Transverse colon (tissue), 4 donors: ENCODE data around the gene ARPC1A. TPM values are rescaled to one million over a fixed set of nuclear protein-coding genes. Genes with fewer than 3 reads are reported as not detected.
"Not testable (repeated sequence)": the region's sequence is repeated elsewhere in the genome, so short reads cannot be mapped to it uniquely, and the experiment has no call there.

ENCODE experiments used
- DNase-seq: peaks from one replicate; pipeline ENCODE4 v3.0.0-alpha.2; 2019
- H3K27ac ChIP-seq, 4 donors: fragments of 200-600 bp; sonication (generic); 2 replicates each; pipeline ENCODE4 v1.5.1; 2016 to 2018; ENCODE audit warnings: inconsistent platforms in 4 of 4
- H3K27me3 ChIP-seq: fragments of 200-600 bp; sonication (generic); 2 replicates; pipeline ENCODE4 v1.5.1; 2017; ENCODE audit warnings: inconsistent platforms
- H3K36me3 ChIP-seq, 4 donors: fragments of 200-600 bp; sonication (generic); 2 replicates each; pipeline ENCODE4 v1.5.1; 2017 to 2019; ENCODE audit warnings: inconsistent platforms in 4 of 4
- H3K4me1 ChIP-seq, 4 donors: fragments of 200-600 bp; sonication (generic); 2 replicates each; pipeline ENCODE4 v1.5.1; 2017 to 2020; ENCODE audit warnings: inconsistent platforms in 4 of 4
- H3K4me3 ChIP-seq, 4 donors: fragments of 200-600 bp; sonication (generic); 1 replicate in 1 of 4; 2 replicates in 3 of 4; pipeline versions ENCODE4 v1.5.1 to v1.6.1; 2017 to 2019; ENCODE audit warnings: inconsistent platforms in 4 of 4
- H3K9me3 ChIP-seq, 2 donors: fragments of 200-600 bp; sonication (generic); 2 replicates each; pipeline ENCODE4 v1.5.1; 2017 to 2019; ENCODE audit warnings: inconsistent platforms in 2 of 2
- EP300 ChIP-seq: sonication (generic); formaldehyde crosslinking; IDR thresholded peaks from one replicate; pipeline ENCODE4 v1.6.1; 2017; ENCODE audit warnings: antibody characterized with exemption, low read depth
- POLR2A ChIP-seq: fragments of 450-650 bp; IDR thresholded peaks from one replicate; pipeline ENCODE4 v1.6.1; 2016; ENCODE audit warnings: antibody characterized with exemption, mild to moderate bottlenecking, moderate library complexity
- POLR2AphosphoS5 ChIP-seq, 3 donors: sonication (generic); formaldehyde crosslinking; IDR thresholded peaks; one replicate each; pipeline ENCODE4 v1.6.1; 2016; ENCODE audit warnings: antibody characterized with exemption in 3 of 3
- WGBS, 2 donors: methylation state at CpG; one replicate each; pipeline ENCODE4 v1.1.5; 2018; ENCODE audit warnings: low coverage in 1 of 2; 5-methylcytosine and 5-hydroxymethylcytosine counted together
- in situ Hi-C, 4 donors: fragments of 200-750 bp; cut with MboI; loops; one replicate each; pipeline versions ENCODE4 v1.15.0 to v1.15.1; 2017; ENCODE audit warnings: low sequenced_read_pairs in 3 of 4, low pct_ligation_motif_present in 1 of 4, low pct_unique_long_range_greater_than_20kb in 1 of 4
- intact Hi-C: fragments of 100-400 bp; cut with DNase I; formaldehyde crosslinking; loops from one replicate; pipeline ENCODE4 v1.15.1; 2023; ENCODE audit warnings: low total_unique reads
- total RNA-seq, 4 donors: library from RNA; depleted of rRNA; stranded (reverse); fragments of >200 nt; gene quantifications; one replicate each; pipeline ENCODE4 v1.1.0, GENCODE V29; 2016
- TF ChIP-seq, protein P1 (sequence below), 5 experiments: fragments of 200-600 bp in 3 of 5; fragments of 450-650 bp in 2 of 5; sonication (generic) in 3 of 5; IDR thresholded peaks; 1 replicate in 2 of 5; 2 replicates in 3 of 5; pipeline ENCODE4 v1.5.1; 2016 to 2017; ENCODE audit warnings: antibody characterized with exemption in 5 of 5, inconsistent platforms in 3 of 5, mild to moderate bottlenecking in 2 of 5, moderate library complexity in 1 of 5

Gene ARPC1A
- total RNA-seq, 4 donors from 2014 or later, result 104 to 186 (median 147) TPM

GRCh38 chr7:99344061-99344647, 18.5 kb downstream of the ARPC1A start:
- DNase-seq, result no peak
- in situ Hi-C loops, result no loop called here
- Histone ChIP-seq H3K4me3 (no peak overlapping the region), H3K27me3 (no peaks in the 10 kb centered on the region), H3K9me3 (no peaks in the 10 kb centered on the region), H3K36me3 (peaks cover 0 to 77% (median 27%) of the 10 kb centered on the region in 4 donors), H3K27ac (no peak overlapping the region), H3K4me1 (no peaks in the 10 kb centered on the region)
- intact Hi-C loops, result no loop called here
- WGBS, 2 donors, result 83 to 90% methylated on average over 8 to 13 of the region's 13 CpGs
- TF ChIP-seq POLR2A, result no peak
- TF ChIP-seq, protein P1, sequence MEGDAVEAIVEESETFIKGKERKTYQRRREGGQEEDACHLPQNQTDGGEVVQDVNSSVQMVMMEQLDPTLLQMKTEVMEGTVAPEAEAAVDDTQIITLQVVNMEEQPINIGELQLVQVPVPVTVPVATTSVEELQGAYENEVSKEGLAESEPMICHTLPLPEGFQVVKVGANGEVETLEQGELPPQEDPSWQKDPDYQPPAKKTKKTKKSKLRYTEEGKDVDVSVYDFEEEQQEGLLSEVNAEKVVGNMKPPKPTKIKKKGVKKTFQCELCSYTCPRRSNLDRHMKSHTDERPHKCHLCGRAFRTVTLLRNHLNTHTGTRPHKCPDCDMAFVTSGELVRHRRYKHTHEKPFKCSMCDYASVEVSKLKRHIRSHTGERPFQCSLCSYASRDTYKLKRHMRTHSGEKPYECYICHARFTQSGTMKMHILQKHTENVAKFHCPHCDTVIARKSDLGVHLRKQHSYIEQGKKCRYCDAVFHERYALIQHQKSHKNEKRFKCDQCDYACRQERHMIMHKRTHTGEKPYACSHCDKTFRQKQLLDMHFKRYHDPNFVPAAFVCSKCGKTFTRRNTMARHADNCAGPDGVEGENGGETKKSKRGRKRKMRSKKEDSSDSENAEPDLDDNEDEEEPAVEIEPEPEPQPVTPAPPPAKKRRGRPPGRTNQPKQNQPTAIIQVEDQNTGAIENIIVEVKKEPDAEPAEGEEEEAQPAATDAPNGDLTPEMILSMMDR (IDR thresholded peaks at IDR 0.05), result no peak
- TF ChIP-seq POLR2AphosphoS5 (IDR thresholded peaks at IDR 0.05), result no peak
- no peak for TF ChIP-seq EP300

DNA sequence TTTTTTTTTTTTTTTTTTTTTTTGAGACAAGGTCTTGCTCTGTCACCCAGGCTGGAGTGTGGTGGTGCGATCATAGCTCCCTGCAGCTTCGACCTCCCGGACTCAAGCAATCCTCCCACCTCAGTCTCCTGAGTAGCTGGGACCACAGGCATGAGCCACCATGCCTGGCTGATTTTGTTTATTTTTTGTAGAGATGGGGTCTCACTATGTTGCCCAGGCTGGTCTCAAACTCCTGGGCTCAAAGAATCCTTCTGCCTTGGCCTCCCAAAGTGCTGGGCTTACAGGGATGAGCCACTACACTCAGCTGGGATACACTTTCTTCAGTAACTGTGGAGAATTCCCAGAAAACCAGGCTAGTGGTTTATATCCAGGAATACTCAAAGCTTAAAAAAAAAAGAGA, 24.9 kb downstream of the ARPC1A start:
- 95 to 100% methylated on average over 1 to 3 of the region's 3 CpGs for WGBS, 2 donors
- H3K36me3 ChIP-seq, result peaks cover 0 to 79% (median 30%) of the 10 kb centered on the region in 4 donors

DNA sequence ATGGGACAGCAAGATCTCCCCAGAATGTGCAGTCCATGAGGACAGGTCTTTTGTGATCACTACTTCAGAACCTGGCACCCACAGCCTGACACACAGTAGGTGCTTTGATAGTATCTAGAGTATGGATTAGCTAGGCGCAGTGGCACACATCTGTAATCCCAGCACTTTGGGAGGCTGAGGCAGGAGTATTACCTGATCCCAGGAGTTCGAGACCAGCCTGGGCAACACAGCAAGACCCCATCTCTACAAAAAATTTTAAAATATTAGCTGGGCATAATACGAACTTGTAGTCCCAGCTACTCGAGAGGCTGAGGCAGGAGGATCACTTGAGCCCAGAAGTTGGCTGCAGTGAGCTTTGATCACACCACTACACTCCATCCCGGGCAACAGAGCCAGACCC, 26.5 kb downstream of the ARPC1A start:
- H3K27me3 ChIP-seq, result no peaks in the 10 kb centered on the region
- peaks cover 0 to 70% (median 30%) of the 10 kb centered on the region in 4 donors for H3K36me3 ChIP-seq
- no peak overlapping the region for H3K27ac ChIP-seq
- H3K4me1 ChIP-seq, result no peaks in the 10 kb centered on the region
- no peak overlapping the region for H3K4me3 ChIP-seq
- in situ Hi-C loops, result no loop called here
- no peaks in the 10 kb centered on the region for H3K9me3 ChIP-seq
- WGBS, 2 donors, result 100% methylated on average over 3 to 5 of the region's 5 CpGs
- no peak for TF ChIP-seq POLR2AphosphoS5 (IDR thresholded peaks at IDR 0.05)
- TF ChIP-seq EP300, result no peak
- TF ChIP-seq POLR2A, result no peak
- TF ChIP-seq, protein P1 (IDR thresholded peaks at IDR 0.05), result no peak
- intact Hi-C loops, result no loop called here
- no peak for DNase-seq

More for the DNA sequence above, 24.9 kb downstream of the ARPC1A start:
- DNase-seq, in situ Hi-C loops, H3K4me3 ChIP-seq, H3K4me1 ChIP-seq, H3K9me3 ChIP-seq, H3K27ac ChIP-seq, H3K27me3 ChIP-seq, intact Hi-C loops: not testable (repeated sequence)

- in situ Hi-C loops (no loop called here), intact Hi-C loops (no loop called here)
- no peak overlapping the region for H3K27ac ChIP-seq
- no peaks in the 10 kb centered on the region for H3K9me3 ChIP-seq
- DNase-seq, result no peak
- no peaks in the 10 kb centered on the region for H3K27me3 ChIP-seq
- TF ChIP-seq EP300, result no peak
- TF ChIP-seq POLR2AphosphoS5 (IDR thresholded peaks at IDR 0.05), result no peak
- no peak for TF ChIP-seq POLR2A
- TF ChIP-seq, protein P1 (IDR thresholded peaks at IDR 0.05), result no peak
- WGBS, 2 donors, result 93 to 97% methylated on average over 7 of the region's 7 CpGs
- peaks cover 0 to 75% (median 29%) of the 10 kb centered on the region in 4 donors for H3K36me3 ChIP-seq
- no peaks in the 10 kb centered on the region for H3K4me1 ChIP-seq
- H3K4me3 ChIP-seq, result no peak overlapping the region
Observed at GRCh38 chr7:99355098-99355497, 29.4 kb downstream of the ARPC1A start.
